ENCODE results near the gene SULT2B1. TPM values are rescaled to one million over a fixed set of nuclear protein-coding genes. Genes with fewer than 3 reads are reported as not detected.

The SULT2B1 gene
- total and polyA plus RNA-seq, 2 donors = 0.30 to 0.42 TPM

DNA sequence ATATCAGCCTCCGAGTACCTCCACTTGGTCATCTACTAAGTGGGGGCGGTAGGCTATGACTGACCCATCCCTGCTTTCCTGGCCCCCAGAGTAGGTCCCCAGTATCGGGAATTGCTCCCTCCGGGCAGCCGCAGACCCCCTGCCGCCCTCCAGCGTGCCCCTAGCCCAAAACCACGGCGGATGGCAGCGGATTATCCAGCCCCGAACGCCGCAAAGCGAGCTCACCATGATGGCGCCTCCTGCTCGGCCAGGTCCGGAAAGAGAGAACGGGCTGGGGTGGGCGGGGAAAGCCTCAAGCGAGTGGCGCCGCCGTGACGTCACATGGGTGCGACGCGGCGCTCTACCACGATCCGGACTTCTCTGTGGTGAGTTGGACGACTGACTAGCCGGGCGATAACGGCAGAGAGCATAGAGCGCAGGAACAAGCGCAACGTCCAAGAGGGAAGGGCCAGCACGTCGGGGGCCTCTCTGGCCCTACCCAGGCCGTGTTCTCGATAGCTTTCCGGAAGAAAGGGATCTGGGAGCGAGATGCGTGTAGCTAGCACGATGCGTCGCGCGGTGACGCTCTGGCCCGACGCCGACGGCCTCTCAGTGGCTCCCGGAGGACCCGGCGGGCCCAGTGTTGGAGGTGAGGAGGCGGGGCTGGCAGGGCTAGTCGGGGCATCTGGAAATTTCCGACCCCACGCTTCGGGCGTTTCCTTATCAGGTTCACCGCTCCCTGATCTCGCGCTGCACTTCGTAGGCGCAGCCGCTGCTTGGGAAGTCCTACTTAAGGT, 67.1 kb downstream of the SULT2B1 start, which contains the start of the genes RPL18 and SPHK2:
RPL18 (minus strand) TSS at position 263 of the 776 bp plus-strand sequence; CDS start at position 228, 35 bp downstream.
SPHK2 (plus strand) TSS at position 591 of the 776 bp plus-strand sequence. CDS start 1,009 bp downstream, outside the sequence.
- Histone ChIP-seq H3K27ac (ENCODE audit: low read depth) (peak within 1 kb of the TSS; percentile 94), H3K4me3 (ENCODE audit: low read depth, low read length) (peak within 1 kb of the TSS; percentile 63), H3K36me3 (ENCODE audit: insufficient read depth) (no peaks in the 10 kb centered on the region), H3K4me1 (ENCODE audit: insufficient read depth) (no peaks in the 10 kb centered on the region)
- WGBS = under 1% methylated on average over 69 of the region's 69 CpGs
- DNase-seq (ENCODE audit: extremely low spot score) = peak; percentile 98

DNA sequence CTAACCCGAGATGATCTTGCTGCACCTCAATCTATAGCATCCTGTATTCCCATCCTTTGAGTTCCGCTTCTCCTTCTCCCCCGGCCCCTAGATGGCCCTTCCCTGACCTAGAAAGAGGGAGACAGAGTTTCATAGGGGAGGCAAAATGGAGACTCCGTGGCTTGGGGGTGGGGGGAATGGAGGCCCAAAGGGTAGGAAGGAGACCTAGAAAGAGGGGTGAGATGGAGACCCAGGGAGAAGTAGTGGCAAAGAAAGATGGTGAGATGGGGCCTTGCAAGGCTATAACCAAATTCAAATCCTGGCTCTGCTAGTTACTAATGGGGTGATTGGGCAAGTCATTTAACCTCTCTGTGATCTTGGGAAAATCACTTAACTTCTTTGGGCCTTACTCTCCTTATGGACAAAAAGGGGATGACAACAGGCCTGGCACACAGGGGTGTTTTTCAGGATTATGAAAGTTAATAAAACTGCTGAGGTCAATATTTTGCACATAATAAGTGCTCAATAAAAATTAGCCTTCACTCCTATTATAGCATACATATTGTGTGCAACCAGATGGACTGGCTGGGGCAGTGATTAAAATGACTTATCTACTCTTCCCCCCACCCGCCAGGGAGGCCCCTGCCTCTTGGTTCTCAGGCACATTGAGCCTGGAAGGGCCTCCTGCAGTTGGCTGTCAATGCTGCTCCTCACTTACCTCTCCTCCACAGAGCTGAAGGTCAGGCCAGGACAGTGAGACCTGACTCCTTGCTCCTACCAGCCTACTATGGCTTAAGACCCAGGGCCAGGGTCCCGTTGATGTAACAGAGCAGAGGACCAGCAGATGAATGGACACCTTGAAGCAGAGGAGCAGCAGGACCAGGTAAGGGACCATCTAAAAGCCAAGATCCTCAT, 68.0 kb downstream of the SULT2B1 start:
- Histone ChIP-seq H3K4me3 (ENCODE audit: low read depth, low read length) (peak overlapping the region; percentile 52), H3K27ac (ENCODE audit: low read depth) (peak overlapping the region; percentile 94), H3K36me3 (ENCODE audit: insufficient read depth) (no peaks in the 10 kb centered on the region), H3K4me1 (ENCODE audit: insufficient read depth) (no peaks in the 10 kb centered on the region)
- no peak for DNase-seq (ENCODE audit: extremely low spot score)
- WGBS = 27% methylated on average over 6 of the region's 6 CpGs

DNA sequence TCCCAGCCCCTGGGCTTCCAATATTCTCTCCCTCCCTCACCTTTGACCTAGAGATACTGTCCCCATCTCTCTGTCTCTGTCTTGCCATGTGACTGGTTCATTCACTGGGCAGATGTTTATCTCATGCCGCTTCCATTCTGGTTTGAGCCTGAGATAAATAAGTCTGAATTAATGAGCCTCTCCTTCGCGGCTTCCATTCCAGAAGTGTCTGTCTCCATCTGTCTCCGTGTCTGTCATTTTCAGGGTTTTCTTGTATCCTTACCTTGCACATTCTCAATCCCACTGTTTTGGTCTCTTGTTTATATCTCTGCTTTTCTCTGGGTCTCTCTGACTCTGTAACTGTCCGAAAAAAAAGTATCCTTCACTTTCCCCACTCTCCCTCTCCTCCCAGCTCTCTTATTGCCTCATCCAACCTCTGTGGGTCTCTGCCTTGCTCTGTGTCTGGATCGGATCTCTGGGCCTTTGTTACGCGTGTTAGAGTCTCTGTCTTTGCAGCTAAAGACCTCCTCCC, 71.6 kb downstream of the SULT2B1 start:
- peak overlapping the region; percentile 74 for H3K27ac ChIP-seq (ENCODE audit: low read depth)
- WGBS = 10% methylated on average over 8 of the region's 8 CpGs
- H3K4me3 ChIP-seq (ENCODE audit: low read depth, low read length) = no peak overlapping the region
- no peaks in the 10 kb centered on the region for H3K4me1 ChIP-seq (ENCODE audit: insufficient read depth)
- DNase-seq (ENCODE audit: extremely low spot score) = no peak
- no peaks in the 10 kb centered on the region for H3K36me3 ChIP-seq (ENCODE audit: insufficient read depth)

DNA sequence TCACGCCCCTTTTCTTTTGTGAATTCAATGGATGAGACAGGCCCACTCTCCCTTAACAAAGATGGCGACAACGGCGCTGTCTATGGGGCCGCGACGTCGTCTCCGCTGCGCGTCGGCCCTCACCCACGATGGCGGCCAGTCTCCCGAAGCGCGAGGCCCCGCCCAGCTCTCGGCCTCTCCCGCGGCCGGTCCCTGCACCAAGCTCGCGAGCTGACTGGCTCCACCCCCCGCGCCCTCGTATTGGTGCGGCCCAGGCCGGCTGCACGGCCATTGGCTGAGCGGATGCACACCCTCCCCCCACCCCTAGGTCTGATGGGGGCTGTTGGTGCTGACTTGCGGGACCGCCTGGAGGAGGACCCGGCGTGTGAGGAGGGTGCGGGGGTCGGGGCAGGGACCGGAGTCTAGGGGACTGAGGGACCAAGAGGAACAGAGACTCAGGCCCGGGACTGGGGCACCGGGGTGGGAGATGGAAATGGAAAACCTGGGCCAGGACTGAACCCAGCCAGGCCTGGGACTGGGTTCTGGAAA, 72.2 kb downstream of the SULT2B1 start:
- Histone ChIP-seq H3K36me3 (ENCODE audit: insufficient read depth) (no peaks in the 10 kb centered on the region), H3K4me3 (ENCODE audit: low read depth, low read length) (peak overlapping the region; percentile 38), H3K27ac (ENCODE audit: low read depth) (peak overlapping the region; percentile 74), H3K4me1 (ENCODE audit: insufficient read depth) (no peaks in the 10 kb centered on the region)
- WGBS = under 1% methylated on average over 40 of the region's 40 CpGs
- peak; percentile 89 for DNase-seq (ENCODE audit: extremely low spot score)

DNA sequence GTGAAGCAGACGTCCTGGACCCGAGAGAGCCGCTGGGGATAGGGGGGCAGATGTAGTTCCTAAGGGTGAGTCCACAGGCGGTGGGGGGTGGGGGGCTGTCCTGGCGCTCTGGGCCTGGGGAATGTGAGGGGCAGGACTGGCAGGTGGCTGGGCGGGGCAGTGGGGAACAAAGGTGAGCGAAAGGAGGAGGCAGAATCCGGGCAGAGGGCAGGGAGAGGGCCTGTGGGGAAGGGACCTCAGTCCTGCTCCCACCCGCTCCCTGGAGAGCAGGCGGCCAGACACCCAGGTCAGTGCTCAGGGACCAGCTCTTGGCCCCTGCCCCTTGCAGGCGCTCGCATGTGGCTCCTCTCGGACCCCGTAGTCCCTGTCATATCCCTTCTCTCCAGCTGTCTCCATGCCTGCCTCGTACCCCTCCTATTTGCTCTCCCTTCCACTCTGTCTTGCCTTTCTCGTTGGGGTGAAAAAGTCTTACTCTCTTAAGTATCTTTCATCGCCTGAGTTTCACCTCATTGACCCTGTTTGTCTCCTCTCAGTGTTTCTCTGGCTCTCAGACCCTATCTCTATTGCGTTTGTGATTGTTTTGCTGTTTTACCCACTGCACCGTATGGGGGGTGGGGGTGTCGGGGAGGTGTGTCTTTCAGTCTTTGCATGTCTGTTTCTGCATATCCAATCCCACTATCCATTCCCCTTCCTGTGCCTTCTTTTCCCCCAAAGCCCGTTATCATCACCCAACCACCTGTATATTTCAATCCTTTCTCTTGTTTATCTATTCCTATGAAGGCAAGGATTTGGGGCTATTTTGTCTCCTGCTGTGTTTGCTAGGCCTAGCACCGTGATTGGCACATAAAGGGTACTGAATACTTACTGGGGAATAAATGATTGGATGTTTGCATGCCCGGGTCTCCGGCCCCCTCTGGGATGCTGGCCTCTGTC, 73.1 kb downstream of the SULT2B1 start:
- no peak for DNase-seq (ENCODE audit: extremely low spot score)
- H3K4me3 ChIP-seq (ENCODE audit: low read depth, low read length) = peak overlapping the region; percentile 38
- H3K27ac ChIP-seq (ENCODE audit: low read depth) = no peak overlapping the region
- no peaks in the 10 kb centered on the region for H3K4me1 ChIP-seq (ENCODE audit: insufficient read depth)
- no peaks in the 10 kb centered on the region for H3K36me3 ChIP-seq (ENCODE audit: insufficient read depth)
- 53% methylated on average over 24 of the region's 24 CpGs for WGBS

DNA sequence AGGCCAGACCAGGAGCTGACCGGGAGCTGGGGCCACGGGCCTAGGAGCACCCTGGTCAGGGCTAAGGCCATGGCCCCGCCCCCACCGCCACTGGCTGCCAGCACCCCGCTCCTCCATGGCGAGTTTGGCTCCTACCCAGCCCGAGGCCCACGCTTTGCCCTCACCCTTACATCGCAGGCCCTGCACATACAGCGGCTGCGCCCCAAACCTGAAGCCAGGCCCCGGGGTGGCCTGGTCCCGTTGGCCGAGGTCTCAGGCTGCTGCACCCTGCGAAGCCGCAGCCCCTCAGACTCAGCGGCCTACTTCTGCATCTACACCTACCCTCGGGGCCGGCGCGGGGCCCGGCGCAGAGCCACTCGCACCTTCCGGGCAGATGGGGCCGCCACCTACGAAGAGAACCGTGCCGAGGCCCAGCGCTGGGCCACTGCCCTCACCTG, 73.9 kb downstream of the SULT2B1 start:
- WGBS = 92% methylated on average over 30 of the region's 30 CpGs
- no peaks in the 10 kb centered on the region for H3K36me3 ChIP-seq (ENCODE audit: insufficient read depth)
- H3K4me3 ChIP-seq (ENCODE audit: low read depth, low read length) = no peak overlapping the region
- H3K4me1 ChIP-seq (ENCODE audit: insufficient read depth) = no peaks in the 10 kb centered on the region
- H3K27ac ChIP-seq (ENCODE audit: low read depth) = no peak overlapping the region
- no peak for DNase-seq (ENCODE audit: extremely low spot score)

DNA sequence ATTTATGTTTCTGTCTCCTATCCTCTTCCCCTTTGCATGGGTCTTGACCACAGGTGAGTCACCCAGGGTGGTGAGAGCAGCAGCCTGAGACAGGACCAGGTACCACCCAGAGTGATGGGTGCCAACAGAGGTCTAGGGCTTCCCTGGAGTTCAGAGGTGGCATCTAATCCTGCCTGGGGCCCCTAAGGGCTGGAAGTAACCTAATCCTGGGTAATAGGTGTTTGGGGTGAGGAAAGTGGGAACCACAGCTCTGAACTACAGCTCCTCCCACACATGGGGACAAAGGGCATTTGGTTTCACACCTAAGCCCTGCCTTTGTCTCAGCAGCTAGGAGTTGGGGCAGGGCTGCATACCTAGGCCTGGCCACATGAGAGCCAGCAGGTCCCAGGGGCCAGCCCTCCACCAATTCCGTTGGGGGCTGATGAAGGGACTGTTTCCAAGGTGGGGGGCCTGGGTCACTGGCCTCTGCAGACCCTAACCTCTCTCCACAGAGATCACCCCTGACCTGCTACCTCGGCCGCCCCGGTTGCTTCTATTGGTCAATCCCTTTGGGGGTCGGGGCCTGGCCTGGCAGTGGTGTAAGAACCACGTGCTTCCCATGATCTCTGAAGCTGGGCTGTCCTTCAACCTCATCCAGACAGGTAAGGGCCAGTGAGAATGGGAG, 75.4 kb downstream of the SULT2B1 start:
- DNase-seq (ENCODE audit: extremely low spot score) = no peak
- 75% methylated on average over 6 of the region's 6 CpGs for WGBS
- H3K4me3 ChIP-seq (ENCODE audit: low read depth, low read length) = no peak overlapping the region
- H3K4me1 ChIP-seq (ENCODE audit: insufficient read depth) = no peaks in the 10 kb centered on the region
- no peaks in the 10 kb centered on the region for H3K36me3 ChIP-seq (ENCODE audit: insufficient read depth)
- H3K27ac ChIP-seq (ENCODE audit: low read depth) = no peak overlapping the region

DNA sequence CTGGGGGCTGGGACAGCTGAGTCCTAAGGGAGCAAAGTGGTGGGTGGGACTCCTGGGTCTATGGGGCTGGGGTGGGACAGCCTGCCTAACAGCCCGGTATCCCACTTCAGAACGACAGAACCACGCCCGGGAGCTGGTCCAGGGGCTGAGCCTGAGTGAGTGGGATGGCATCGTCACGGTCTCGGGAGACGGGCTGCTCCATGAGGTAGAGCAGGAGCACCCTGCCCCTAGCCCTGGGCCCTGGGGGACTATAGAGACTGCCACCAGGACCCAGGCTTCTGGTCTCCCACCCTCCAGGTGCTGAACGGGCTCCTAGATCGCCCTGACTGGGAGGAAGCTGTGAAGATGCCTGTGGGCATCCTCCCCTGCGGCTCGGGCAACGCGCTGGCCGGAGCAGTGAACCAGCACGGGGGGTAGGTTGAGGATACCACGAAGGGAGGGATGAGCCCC, 75.9 kb downstream of the SULT2B1 start:
- no peaks in the 10 kb centered on the region for H3K36me3 ChIP-seq (ENCODE audit: insufficient read depth)
- no peak overlapping the region for H3K27ac ChIP-seq (ENCODE audit: low read depth)
- no peaks in the 10 kb centered on the region for H3K4me1 ChIP-seq (ENCODE audit: insufficient read depth)
- DNase-seq (ENCODE audit: extremely low spot score) = no peak
- no peak overlapping the region for H3K4me3 ChIP-seq (ENCODE audit: low read depth, low read length)
- WGBS = 83% methylated on average over 17 of the region's 17 CpGs

DNA sequence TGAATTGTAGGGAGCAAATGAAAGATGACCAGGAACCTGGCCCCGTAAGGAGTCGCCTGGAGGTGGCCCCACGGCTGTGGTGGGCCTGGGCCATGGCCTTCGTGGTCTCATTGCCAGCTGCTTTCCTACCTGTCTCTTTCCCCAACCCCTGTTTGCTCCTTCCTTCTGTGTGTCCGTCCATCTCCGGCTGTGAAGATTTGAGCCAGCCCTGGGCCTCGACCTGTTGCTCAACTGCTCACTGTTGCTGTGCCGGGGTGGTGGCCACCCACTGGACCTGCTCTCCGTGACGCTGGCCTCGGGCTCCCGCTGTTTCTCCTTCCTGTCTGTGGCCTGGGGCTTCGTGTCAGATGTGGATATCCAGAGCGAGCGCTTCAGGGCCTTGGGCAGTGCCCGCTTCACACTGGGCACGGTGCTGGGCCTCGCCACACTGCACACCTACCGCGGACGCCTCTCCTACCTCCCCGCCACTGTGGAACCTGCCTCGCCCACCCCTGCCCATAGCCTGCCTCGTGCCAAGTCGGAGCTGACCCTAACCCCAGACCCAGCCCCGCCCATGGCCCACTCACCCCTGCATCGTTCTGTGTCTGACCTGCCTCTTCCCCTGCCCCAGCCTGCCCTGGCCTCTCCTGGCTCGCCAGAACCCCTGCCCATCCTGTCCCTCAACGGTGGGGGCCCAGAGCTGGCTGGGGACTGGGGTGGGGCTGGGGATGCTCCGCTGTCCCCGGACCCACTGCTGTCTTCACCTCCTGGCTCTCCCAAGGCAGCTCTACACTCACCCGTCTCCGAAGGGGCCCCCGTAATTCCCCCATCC, 76.7 kb downstream of the SULT2B1 start:
- WGBS = 83% methylated on average over 34 of the region's 34 CpGs
- Histone ChIP-seq H3K27ac (ENCODE audit: low read depth) (no peak overlapping the region), H3K36me3 (ENCODE audit: insufficient read depth) (no peaks in the 10 kb centered on the region), H3K4me1 (ENCODE audit: insufficient read depth) (no peaks in the 10 kb centered on the region), H3K4me3 (ENCODE audit: low read depth, low read length) (no peak overlapping the region)
- DNase-seq (ENCODE audit: extremely low spot score) = no peak

DNA sequence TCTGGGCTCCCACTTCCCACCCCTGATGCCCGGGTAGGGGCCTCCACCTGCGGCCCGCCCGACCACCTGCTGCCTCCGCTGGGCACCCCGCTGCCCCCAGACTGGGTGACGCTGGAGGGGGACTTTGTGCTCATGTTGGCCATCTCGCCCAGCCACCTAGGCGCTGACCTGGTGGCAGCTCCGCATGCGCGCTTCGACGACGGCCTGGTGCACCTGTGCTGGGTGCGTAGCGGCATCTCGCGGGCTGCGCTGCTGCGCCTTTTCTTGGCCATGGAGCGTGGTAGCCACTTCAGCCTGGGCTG, 77.3 kb downstream of the SULT2B1 start:
- no peaks in the 10 kb centered on the region for H3K4me1 ChIP-seq (ENCODE audit: insufficient read depth)
- H3K4me3 ChIP-seq (ENCODE audit: low read depth, low read length) = no peak overlapping the region
- no peaks in the 10 kb centered on the region for H3K36me3 ChIP-seq (ENCODE audit: insufficient read depth)
- no peak overlapping the region for H3K27ac ChIP-seq (ENCODE audit: low read depth)
- 85% methylated on average over 22 of the region's 22 CpGs for WGBS
- DNase-seq (ENCODE audit: extremely low spot score) = no peak

DNA sequence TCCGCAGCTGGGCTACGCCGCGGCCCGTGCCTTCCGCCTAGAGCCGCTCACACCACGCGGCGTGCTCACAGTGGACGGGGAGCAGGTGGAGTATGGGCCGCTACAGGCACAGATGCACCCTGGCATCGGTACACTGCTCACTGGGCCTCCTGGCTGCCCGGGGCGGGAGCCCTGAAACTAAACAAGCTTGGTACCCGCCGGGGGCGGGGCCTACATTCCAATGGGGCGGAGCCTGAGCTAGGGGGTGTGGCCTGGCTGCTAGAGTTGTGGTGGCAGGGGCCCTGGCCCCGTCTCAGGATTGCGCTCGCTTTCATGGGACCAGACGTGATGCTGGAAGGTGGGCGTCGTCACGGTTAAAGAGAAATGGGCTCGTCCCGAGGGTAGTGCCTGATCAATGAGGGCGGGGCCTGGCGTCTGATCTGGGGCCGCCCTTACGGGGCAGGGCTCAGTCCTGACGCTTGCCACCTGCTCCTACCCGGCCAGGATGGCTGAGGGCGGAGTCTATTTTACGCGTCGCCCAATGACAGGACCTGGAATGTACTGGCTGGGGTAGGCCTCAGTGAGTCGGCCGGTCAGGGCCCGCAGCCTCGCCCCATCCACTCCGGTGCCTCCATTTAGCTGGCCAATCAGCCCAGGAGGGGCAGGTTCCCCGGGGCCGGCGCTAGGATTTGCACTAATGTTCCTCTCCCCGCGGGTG, 77.8 kb downstream of the SULT2B1 start:
- Histone ChIP-seq H3K27ac (ENCODE audit: low read depth) (no peak overlapping the region), H3K36me3 (ENCODE audit: insufficient read depth) (no peaks in the 10 kb centered on the region), H3K4me3 (ENCODE audit: low read depth, low read length) (no peak overlapping the region), H3K4me1 (ENCODE audit: insufficient read depth) (no peaks in the 10 kb centered on the region)
- WGBS = 40% methylated on average over 48 of the region's 48 CpGs
- DNase-seq (ENCODE audit: extremely low spot score) = no peak
